Measurements from ENCODE around the gene ZFR2.

The ZFR2 gene

DNA sequence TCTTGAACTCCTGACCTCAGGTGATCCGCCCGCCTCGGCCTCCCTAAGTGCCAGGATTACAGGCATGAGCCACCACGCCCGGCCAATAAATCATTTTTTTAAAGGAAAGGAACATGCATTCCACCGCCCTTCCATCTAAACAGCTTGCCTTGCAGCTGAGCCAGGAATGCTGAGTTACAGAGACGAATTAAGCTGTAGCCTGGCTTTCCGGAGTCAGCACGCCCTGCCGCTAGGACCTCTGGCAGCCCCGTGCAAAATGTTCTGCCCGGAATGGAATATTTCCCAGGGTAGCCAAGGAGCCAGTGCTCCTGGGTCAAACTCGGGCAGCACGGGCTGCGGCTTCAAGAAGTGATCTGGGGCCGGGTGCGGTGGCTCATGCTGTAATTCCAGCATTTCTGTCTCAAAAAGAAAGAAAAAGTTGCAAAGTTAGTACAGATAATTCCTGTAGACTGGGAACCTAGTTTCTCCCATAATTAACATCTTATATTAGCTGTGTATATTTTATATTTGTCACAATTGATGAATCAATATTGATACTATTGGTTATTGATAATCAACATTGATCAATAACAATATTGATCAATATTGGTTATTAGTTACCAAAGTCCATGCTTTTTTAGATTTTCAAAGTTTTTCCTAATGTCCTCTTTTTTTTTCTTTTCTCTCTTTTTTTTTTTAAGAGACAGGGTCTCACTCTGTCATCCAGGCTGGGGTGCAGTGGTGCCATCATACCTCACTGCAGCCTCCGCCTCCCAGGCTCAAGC lies 30.9 kb upstream of the ZFR2 start:
- TF ChIP-seq, protein P1, sequence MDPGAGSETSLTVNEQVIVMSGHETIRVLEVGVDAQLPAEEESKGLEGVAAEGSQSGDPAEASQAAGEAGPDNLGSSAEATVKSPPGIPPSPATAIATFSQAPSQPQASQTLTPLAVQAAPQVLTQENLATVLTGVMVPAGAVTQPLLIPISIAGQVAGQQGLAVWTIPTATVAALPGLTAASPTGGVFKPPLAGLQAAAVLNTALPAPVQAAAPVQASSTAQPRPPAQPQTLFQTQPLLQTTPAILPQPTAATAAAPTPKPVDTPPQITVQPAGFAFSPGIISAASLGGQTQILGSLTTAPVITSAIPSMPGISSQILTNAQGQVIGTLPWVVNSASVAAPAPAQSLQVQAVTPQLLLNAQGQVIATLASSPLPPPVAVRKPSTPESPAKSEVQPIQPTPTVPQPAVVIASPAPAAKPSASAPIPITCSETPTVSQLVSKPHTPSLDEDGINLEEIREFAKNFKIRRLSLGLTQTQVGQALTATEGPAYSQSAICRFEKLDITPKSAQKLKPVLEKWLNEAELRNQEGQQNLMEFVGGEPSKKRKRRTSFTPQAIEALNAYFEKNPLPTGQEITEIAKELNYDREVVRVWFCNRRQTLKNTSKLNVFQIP (CRISPR knock-in tag; IDR thresholded peaks at IDR 0.05; ENCODE audit: borderline replicate concordance, low read depth) = no peak
- TF ChIP-seq TOX (CRISPR knock-in tag; IDR thresholded peaks at IDR 0.05; ENCODE audit: borderline replicate concordance) (no peak), ZFP3 (CRISPR knock-in tag; IDR thresholded peaks at IDR 0.05) (no peak), ZNF8 (CRISPR knock-in tag; IDR thresholded peaks at IDR 0.05) (no peak), TCF4 (CRISPR knock-in tag; IDR thresholded peaks at IDR 0.05; ENCODE audit: borderline replicate concordance) (no peak), OSR1 (CRISPR knock-in tag; IDR thresholded peaks at IDR 0.05) (no peak), ZFP30 (CRISPR knock-in tag; IDR thresholded peaks at IDR 0.05) (no peak), ZC3H10 (CRISPR knock-in tag; IDR thresholded peaks at IDR 0.05) (no peak), SNAI2 (CRISPR knock-in tag; IDR thresholded peaks at IDR 0.05) (no peak), ZNF70 (CRISPR knock-in tag; IDR thresholded peaks at IDR 0.05) (no peak), CSDC2 (CRISPR knock-in tag; IDR thresholded peaks at IDR 0.05) (no peak), ESRRG (CRISPR knock-in tag; IDR thresholded peaks at IDR 0.05) (no peak), PPARA (CRISPR knock-in tag; IDR thresholded peaks at IDR 0.05; ENCODE audit: borderline replicate concordance) (no peak), BACH2 (CRISPR knock-in tag; IDR thresholded peaks at IDR 0.05; ENCODE audit: borderline replicate concordance) (no peak)
- TF ChIP-seq, protein P2, sequence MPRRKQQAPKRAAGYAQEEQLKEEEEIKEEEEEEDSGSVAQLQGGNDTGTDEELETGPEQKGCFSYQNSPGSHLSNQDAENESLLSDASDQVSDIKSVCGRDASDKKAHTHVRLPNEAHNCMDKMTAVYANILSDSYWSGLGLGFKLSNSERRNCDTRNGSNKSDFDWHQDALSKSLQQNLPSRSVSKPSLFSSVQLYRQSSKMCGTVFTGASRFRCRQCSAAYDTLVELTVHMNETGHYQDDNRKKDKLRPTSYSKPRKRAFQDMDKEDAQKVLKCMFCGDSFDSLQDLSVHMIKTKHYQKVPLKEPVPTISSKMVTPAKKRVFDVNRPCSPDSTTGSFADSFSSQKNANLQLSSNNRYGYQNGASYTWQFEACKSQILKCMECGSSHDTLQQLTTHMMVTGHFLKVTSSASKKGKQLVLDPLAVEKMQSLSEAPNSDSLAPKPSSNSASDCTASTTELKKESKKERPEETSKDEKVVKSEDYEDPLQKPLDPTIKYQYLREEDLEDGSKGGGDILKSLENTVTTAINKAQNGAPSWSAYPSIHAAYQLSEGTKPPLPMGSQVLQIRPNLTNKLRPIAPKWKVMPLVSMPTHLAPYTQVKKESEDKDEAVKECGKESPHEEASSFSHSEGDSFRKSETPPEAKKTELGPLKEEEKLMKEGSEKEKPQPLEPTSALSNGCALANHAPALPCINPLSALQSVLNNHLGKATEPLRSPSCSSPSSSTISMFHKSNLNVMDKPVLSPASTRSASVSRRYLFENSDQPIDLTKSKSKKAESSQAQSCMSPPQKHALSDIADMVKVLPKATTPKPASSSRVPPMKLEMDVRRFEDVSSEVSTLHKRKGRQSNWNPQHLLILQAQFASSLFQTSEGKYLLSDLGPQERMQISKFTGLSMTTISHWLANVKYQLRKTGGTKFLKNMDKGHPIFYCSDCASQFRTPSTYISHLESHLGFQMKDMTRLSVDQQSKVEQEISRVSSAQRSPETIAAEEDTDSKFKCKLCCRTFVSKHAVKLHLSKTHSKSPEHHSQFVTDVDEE (CRISPR knock-in tag; IDR thresholded peaks at IDR 0.05) = no peak
- TF ChIP-seq, protein P3, sequence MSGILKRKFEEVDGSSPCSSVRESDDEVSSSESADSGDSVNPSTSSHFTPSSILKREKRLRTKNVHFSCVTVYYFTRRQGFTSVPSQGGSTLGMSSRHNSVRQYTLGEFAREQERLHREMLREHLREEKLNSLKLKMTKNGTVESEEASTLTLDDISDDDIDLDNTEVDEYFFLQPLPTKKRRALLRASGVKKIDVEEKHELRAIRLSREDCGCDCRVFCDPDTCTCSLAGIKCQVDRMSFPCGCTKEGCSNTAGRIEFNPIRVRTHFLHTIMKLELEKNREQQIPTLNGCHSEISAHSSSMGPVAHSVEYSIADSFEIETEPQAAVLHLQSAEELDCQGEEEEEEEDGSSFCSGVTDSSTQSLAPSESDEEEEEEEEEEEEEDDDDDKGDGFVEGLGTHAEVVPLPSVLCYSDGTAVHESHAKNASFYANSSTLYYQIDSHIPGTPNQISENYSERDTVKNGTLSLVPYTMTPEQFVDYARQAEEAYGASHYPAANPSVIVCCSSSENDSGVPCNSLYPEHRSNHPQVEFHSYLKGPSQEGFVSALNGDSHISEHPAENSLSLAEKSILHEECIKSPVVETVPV (CRISPR knock-in tag; IDR thresholded peaks at IDR 0.05) = no peak
- TF ChIP-seq, protein P4, sequence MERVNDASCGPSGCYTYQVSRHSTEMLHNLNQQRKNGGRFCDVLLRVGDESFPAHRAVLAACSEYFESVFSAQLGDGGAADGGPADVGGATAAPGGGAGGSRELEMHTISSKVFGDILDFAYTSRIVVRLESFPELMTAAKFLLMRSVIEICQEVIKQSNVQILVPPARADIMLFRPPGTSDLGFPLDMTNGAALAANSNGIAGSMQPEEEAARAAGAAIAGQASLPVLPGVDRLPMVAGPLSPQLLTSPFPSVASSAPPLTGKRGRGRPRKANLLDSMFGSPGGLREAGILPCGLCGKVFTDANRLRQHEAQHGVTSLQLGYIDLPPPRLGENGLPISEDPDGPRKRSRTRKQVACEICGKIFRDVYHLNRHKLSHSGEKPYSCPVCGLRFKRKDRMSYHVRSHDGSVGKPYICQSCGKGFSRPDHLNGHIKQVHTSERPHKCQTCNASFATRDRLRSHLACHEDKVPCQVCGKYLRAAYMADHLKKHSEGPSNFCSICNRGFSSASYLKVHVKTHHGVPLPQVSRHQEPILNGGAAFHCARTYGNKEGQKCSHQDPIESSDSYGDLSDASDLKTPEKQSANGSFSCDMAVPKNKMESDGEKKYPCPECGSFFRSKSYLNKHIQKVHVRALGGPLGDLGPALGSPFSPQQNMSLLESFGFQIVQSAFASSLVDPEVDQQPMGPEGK (CRISPR knock-in tag; IDR thresholded peaks at IDR 0.05; ENCODE audit: borderline replicate concordance) = no peak
- no peak for ATAC-seq

DNA sequence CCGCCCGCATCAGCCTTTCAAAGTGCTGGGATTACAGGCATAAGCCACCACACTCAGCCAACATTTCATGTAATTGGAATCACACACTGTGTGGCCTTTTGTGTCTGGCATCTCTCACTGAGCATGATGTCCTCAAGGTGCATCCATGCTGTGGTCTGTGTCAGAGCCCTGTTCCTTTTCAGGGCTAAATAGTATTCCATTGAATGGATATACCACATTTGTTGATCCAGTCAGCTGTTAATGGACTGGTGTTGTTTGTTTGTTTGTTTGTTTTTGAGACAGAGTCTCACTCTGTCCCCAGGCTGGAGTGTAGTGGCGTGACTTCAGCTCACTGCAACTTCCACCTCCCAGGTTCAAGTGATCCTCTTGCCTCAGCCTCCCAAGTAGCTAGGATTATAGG lies 29.6 kb upstream of the ZFR2 start:
- no peak for TF ChIP-seq TOX (CRISPR knock-in tag; IDR thresholded peaks at IDR 0.05; ENCODE audit: borderline replicate concordance)
- peak; percentile 99 for TF ChIP-seq ZNF8 (CRISPR knock-in tag; IDR thresholded peaks at IDR 0.05)
- TF ChIP-seq, protein P1 (CRISPR knock-in tag; IDR thresholded peaks at IDR 0.05; ENCODE audit: borderline replicate concordance, low read depth) = no peak
- ATAC-seq = no peak

DNA sequence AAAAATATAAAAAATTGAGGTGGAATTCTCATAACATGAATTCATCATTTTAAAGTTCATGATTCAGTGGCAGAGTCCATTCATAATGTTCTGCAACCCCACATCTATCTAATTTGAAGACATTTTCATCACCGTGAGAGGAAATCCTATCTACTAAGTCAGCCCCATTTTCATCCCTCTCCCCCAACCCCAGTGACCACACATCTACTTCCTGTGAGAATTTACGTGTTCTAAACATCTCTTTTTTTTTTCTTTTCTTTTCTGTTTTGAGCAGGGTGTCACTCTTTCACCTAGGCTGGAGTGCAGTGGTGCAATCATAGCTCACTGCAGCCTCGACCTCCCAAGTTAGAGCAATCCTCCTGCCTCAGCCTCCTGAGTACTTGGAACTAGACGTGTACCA lies 29.1 kb upstream of the ZFR2 start:
- no peak for ATAC-seq
- TF ChIP-seq, protein P5, sequence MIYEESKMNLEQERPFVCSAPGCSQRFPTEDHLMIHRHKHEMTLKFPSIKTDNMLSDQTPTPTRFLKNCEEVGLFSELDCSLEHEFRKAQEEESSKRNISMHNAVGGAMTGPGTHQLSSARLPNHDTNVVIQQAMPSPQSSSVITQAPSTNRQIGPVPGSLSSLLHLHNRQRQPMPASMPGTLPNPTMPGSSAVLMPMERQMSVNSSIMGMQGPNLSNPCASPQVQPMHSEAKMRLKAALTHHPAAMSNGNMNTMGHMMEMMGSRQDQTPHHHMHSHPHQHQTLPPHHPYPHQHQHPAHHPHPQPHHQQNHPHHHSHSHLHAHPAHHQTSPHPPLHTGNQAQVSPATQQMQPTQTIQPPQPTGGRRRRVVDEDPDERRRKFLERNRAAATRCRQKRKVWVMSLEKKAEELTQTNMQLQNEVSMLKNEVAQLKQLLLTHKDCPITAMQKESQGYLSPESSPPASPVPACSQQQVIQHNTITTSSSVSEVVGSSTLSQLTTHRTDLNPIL (CRISPR knock-in tag; IDR thresholded peaks at IDR 0.05; ENCODE audit: low read depth) = no peak
- TF ChIP-seq ZNF70 (CRISPR knock-in tag; IDR thresholded peaks at IDR 0.05) (no peak), ZC3H10 (CRISPR knock-in tag; IDR thresholded peaks at IDR 0.05) (no peak), CSDC2 (CRISPR knock-in tag; IDR thresholded peaks at IDR 0.05) (no peak), ISL1 (CRISPR knock-in tag; IDR thresholded peaks at IDR 0.05) (no peak), GLIS3 (CRISPR knock-in tag; IDR thresholded peaks at IDR 0.05) (no peak), OSR1 (CRISPR knock-in tag; IDR thresholded peaks at IDR 0.05) (no peak), PPARA (CRISPR knock-in tag; IDR thresholded peaks at IDR 0.05; ENCODE audit: borderline replicate concordance) (no peak), SNAI2 (CRISPR knock-in tag; IDR thresholded peaks at IDR 0.05) (no peak), ARNTL (CRISPR knock-in tag; IDR thresholded peaks at IDR 0.05; ENCODE audit: borderline replicate concordance, low read depth) (no peak), ESRRG (CRISPR knock-in tag; IDR thresholded peaks at IDR 0.05) (no peak), ZNF8 (CRISPR knock-in tag; IDR thresholded peaks at IDR 0.05) (no peak), ZFP30 (CRISPR knock-in tag; IDR thresholded peaks at IDR 0.05) (no peak), TOX (CRISPR knock-in tag; IDR thresholded peaks at IDR 0.05; ENCODE audit: borderline replicate concordance) (no peak)
- TF ChIP-seq, protein P4 (CRISPR knock-in tag; IDR thresholded peaks at IDR 0.05; ENCODE audit: borderline replicate concordance) = no peak
- TF ChIP-seq, protein P1 (CRISPR knock-in tag; IDR thresholded peaks at IDR 0.05; ENCODE audit: borderline replicate concordance, low read depth) = no peak

Measured in SK-N-SH treated with all-trans-retinoic acid at 6 μM for 48 hours (cell line).